Panc1 (cell line): Measurements from ENCODE around the gene SLC25A34. TPM values are rescaled to one million over a fixed set of nuclear protein-coding genes. Genes with fewer than 3 reads are reported as not detected.

Experiments used
- ATAC-seq: fragments of 200-7000 bp; cut with Tn5 transposase; 2 replicates; pipeline ENCODE4 v1.9.1; 2020; ENCODE audit warnings: mild to moderate bottlenecking, moderate library complexity
- BruUV-seq: library from RNA; stranded (reverse); fragments of 400-500 nt; replicated peaks from 2 replicates; lab custom pipeline; 2021; lab: Mats Ljungman, UMichigan
- CTCF ChIA-PET: fragments of 300-600 bp; sonication (Branson Sonifier 250); formaldehyde crosslinking; loops from one replicate; lab custom pipeline; 2022; ENCODE audit warnings: antibody characterized with exemption; lab: Charles Lee
- POLR2A ChIA-PET: fragments of 300-600 bp; sonication (Branson Sonifier 250); formaldehyde crosslinking; loops from one replicate; lab custom pipeline; 2022; ENCODE audit warnings: antibody characterized with exemption; lab: Charles Lee
- DNase-seq: peaks from one replicate; pipeline ENCODE4 v3.0.0-alpha.2; 2010; ENCODE audit warnings: low read depth, low spot score
- H3K27ac ChIP-seq: 2 replicates; pipeline ENCODE4 v1.5.1; 2011; ENCODE audit warnings: mild to moderate bottlenecking, low read length, inconsistent platforms
- H3K27me3 ChIP-seq: fragments of 200-500 bp; sonication (Bioruptor generic); 2 replicates; pipeline ENCODE4 v1.6.0; 2014; ENCODE audit warnings: low read length, inconsistent platforms; ENCODE audit not compliant: control insufficient read depth, insufficient read depth
- H3K36me3 ChIP-seq: fragments of 200-500 bp; sonication (Bioruptor generic); 2 replicates; pipeline ENCODE4 v1.5.1; 2014; ENCODE audit warnings: inconsistent platforms, mild to moderate bottlenecking, low read length, moderate library complexity; ENCODE audit not compliant: control insufficient read depth, insufficient read depth
- H3K4me1 ChIP-seq: 2 replicates; pipeline ENCODE4 v1.5.1; 2011; ENCODE audit warnings: inconsistent platforms, mild to moderate bottlenecking, low read length, moderate library complexity; ENCODE audit not compliant: control insufficient read depth, insufficient read depth
- H3K4me3 ChIP-seq, 2 experiments: 2 replicates each; pipeline ENCODE4 v1.5.1; 2011 to 2012; ENCODE audit warnings: low read depth in 2 of 2, low read length in 2 of 2, mild to moderate bottlenecking in 2 of 2, inconsistent platforms in 1 of 2, moderate library complexity in 1 of 2
- H3K9me3 ChIP-seq: fragments of 200-500 bp; sonication (Bioruptor generic); 2 replicates; pipeline ENCODE4 v1.5.1; 2014; ENCODE audit warnings: low read depth, mild to moderate bottlenecking, inconsistent platforms, low read length, moderate library complexity; ENCODE audit not compliant: control insufficient read depth, insufficient read depth
- CTCF ChIP-seq: fragments of 450-650 bp; IDR thresholded peaks from 2 replicates; pipeline ENCODE4 v1.5.1; 2017; ENCODE audit warnings: mild to moderate bottlenecking
- POLR2AphosphoS5 ChIP-seq: IDR thresholded peaks from 2 replicates; pipeline ENCODE4 v1.6.1; 2012; ENCODE audit warnings: mild to moderate bottlenecking, low read depth, low read length, moderate library complexity
- REST ChIP-seq, 2 experiments: IDR thresholded peaks; 2 replicates each; pipeline ENCODE4 v1.6.1; 2011 to 2012; ENCODE audit warnings: low read depth in 2 of 2, control low read depth in 1 of 2, low read length in 1 of 2, mild to moderate bottlenecking in 1 of 2, moderate library complexity in 1 of 2; ENCODE audit not compliant: insufficient read depth in 1 of 2
- SIN3A ChIP-seq: IDR thresholded peaks from 2 replicates; pipeline ENCODE4 v1.6.1; 2012; ENCODE audit warnings: low read depth, mild to moderate bottlenecking, low read length, moderate library complexity, borderline replicate concordance; ENCODE audit not compliant: insufficient read depth
- TCF7L2 ChIP-seq: IDR thresholded peaks from 2 replicates; pipeline ENCODE4 v1.6.1; 2011; ENCODE audit warnings: mild to moderate bottlenecking, low read depth, low read length, inconsistent platforms
- in situ Hi-C: cut with HindIII; loops from 2 replicates; pipeline ENCODE4 v1.10.0; 2016; ENCODE audit warnings: low sequenced_read_pairs, low pct_unique_long_range_greater_than_20kb
- intact Hi-C: fragments of 100-400 bp; cut with micrococcal nuclease; formaldehyde crosslinking; loops from one replicate; pipeline ENCODE4 v1.10.0; 2022; ENCODE audit not compliant: unreplicated experiment
- total RNA-seq: library from RNA; stranded (reverse); gene quantifications from one replicate; pipeline ENCODE4 v1.2.1, GENCODE V29; 2021; ENCODE audit not compliant: unreplicated experiment

The SLC25A34 gene
- total RNA-seq, 1 experiment from 2014 or later = 0.64 TPM

- in situ Hi-C loops = no loop called here
- H3K4me3 ChIP-seq = peak overlapping the region in 1 of 2 experiments; percentile 35; a peak in 1 of 4 replicates
Measured at GRCh38 chr1:15758953-15759661, 23.0 kb downstream of the SLC25A34 start.

More at GRCh38 chr1:15758953-15759661, 23.0 kb downstream of the SLC25A34 start:
- H3K27me3 ChIP-seq = no peaks in the 10 kb centered on the region
- peaks cover 33% of the 10 kb centered on the region for H3K4me1 ChIP-seq
- TF ChIP-seq REST (IDR thresholded peaks at IDR 0.05; ENCODE audit: insufficient read depth in 1 of 2, low read depth in 2 of 2, low read length in 1 of 2) (no peak), CTCF (no peak), TCF7L2 (no peak), POLR2AphosphoS5 (no peak), SIN3A (no peak)
- ATAC-seq = no peak
- ChIA-PET CTCF (interaction anchor here (0.6 kb wide), 1 partner anchor 10 kb away, joined by 4 read pairs; no protein-coding TSS in a partner anchor), POLR2A (no interaction called here)
- no peaks in the 10 kb centered on the region for H3K9me3 ChIP-seq
- no peak overlapping the region for H3K27ac ChIP-seq
- intact Hi-C loops = no loop called here
- DNase-seq = no peak
- H3K36me3 ChIP-seq = no peaks in the 10 kb centered on the region
- BruUV-seq = no TSS peak
